Measurements from ENCODE around the gene SETD5.
"Not testable (repeated sequence)": the region's sequence is repeated elsewhere in the genome, so short reads cannot be mapped to it uniquely, and the experiment has no call there.

Gene SETD5

DNA sequence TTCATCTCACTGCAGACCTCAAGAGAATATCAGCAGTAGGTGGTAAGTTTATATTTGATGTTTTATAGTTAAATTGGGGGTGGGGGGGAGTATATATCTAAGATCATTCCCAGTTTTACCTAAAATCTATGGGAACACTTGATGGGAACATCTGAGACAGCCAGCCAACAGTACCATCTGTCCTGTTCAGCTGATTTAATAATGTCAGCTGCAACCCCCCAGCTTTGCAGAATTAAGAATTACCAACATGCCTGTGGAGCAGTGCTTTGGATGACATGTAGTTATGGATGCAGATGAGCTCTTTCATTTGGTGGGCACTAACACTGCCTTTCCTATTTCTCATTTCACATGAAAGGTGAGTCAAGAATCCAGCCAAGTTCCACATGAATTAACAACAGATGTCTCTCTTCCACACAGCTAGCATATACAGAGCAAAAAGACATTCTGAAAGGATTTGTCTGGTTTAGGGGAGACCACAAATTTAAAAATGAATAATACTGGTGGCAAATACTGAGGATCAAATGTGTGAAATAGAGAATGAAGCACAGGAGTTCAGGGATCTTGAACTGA lies 76.2 kb downstream of the SETD5 start:
- DNase-seq: no peak

DNA sequence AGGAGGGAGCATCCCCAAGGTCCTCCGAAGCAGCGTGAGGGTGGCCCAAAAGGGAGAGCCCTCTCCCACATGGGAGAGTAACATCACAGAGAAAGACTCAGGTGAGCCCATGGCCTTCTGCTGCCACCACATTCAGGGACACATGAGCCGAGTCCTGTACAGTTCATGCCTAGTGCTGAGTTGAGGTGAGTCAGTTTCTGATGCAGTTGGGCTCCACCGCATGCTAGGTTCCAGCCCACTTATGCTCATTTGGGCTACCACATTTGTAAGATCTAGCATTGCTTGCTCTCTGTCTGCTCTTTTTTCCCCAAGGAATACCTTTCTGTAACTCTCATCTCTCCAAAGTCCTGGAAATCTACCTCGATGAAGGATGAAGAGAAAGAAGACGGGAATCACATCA lies 77.1 kb downstream of the SETD5 start:
- DNase-seq: no peak

GRCh38 chr3:9476935-9477334 lies 79.5 kb downstream of the SETD5 start:
- DNase-seq: no peak

DNA sequence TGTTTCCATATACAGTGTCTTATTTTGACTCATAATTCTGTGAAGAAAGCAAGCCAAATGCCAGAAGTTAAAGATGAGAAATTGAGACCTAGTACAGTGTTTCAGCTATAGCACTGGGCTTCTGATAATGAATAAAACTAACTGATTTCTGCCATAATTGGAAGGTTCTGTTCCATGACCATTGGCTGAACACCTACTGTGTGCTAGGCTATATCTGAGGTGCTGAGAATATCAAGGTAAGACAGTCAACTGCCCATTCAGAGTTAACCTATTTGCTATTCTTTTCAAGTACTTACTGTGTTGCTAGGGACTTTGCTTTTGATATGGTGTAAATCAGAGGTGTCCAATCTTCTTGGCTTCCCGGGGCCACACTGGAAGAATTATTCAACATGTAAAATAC lies 82.8 kb downstream of the SETD5 start:
- no peak for DNase-seq

GRCh38 chr3:9485248-9485647 lies 87.8 kb downstream of the SETD5 start:
- peak; percentile 11 for DNase-seq

DNA sequence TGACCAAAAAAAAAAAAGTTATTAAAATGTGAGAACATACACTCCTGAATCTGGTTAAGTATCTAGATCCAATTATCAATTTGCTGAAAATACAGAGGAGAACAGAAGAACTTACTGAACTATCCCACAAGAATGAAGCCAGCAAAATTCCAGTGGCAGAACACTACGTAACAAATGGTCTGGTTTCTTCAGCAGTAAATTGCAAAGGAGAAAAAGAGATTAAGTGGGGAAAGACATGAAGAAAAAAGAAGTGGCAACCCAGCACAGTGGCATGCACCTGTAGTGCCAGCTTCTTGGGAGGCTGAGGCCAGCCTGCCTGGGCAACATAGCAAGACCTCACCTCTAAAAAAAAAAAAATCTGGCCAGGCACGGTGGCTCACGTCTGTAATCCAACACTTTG lies 94.1 kb downstream of the SETD5 start:
- DNase-seq: no peak

GRCh38 chr3:9494036-9494435 lies 96.6 kb downstream of the SETD5 start:
- not testable (repeated sequence) for DNase-seq

DNA sequence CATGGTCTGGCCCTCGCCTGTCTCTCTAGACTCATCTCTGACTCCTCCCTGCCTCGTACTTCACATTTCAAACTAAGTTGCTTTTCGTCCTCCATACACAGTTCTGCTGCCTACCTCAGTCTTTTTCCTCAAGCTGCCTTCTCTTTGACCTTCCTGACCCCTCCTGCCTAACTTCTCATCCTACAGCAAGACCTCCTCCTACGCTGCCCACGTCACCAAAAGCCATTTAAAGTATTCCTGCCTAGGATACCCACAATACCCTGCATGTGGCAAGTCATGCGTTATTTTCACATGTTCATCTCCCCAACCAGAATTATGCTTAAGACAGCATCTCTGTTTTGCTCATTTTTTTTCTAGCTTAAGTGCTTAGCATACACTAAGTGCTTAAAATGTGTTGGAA lies 99.5 kb downstream of the SETD5 start:
- no peak for DNase-seq

GRCh38 chr3:9497821-9498565 lies 100.6 kb downstream of the SETD5 start:
- no peak for DNase-seq

DNA sequence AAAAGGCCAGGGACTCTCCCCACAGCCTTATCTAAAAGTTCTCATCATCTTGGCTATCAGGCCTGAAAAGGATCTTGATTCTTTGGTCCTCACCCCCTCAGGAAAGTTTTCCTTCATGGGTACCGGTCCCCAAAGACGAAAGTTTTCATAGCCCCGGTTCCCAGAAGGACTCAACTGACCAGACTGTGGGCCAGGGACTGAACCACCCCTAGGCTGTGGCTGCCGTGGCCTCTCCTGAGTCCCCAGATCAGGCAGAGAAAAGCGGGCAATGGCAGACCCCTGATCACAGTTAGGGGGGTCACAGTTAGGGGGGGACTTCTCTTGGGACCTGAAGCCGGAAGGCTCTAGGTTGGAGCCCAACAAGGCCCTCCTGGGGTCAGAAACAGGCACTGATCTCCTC lies 101.4 kb downstream of the SETD5 start:
- no peak for DNase-seq

- peak; percentile 33 for DNase-seq
Measured at GRCh38 chr3:9499455-9500107, 102.2 kb downstream of the SETD5 start.

DNA sequence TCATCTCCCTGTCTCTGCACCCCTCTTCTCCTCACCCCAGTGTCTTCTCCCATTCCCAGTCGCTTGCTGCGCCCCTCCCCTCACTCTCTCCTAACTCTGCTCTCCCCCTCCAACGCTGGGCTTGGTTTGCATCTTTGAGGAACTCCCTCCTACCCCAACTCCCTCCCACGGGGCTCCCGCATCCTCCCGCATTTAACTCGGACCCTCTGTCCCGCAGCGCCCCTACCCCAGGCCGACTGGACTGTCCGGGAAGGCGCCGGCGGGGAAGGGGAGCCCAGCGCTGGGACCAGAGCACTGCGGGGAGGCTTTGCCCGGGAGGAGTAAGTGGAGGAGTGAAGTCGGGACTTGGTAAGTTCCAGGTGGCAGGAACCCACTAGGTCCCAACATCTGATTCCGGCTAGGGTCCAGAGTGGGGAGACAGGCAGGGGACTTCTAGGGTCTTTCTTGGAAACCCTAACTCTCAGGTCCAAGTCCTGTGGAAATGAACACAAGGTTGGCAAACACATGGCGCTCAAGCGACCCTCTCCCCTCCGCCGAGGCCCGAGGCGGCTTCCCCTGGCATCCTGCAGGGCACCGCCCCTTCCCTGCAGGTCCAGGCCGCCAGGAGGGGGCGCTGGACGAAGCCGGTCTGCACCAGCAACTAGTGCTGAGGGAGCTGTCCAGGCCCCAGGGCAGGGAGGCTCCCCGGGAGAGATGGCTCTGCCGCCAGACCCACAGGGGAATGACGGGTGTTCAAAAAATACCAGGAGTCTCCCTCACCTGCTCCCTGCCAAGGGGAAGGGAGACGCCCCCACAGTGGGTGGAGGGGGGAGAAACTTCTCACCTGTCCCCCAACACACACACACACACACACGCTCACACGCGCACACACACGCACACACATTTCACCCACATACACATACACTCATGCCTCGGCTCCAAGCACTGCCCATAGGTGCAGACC lies 103.0 kb downstream of the SETD5 start:
- peak; percentile 71 for DNase-seq

- no peak for DNase-seq
Measured at GRCh38 chr3:9501226-9501625, 103.8 kb downstream of the SETD5 start.

GRCh38 chr3:9503283-9503682 lies 105.9 kb downstream of the SETD5 start:
- DNase-seq: peak; percentile 69

GRCh38 chr3:9507586-9508578 lies 110.5 kb downstream of the SETD5 start:
- DNase-seq: no peak

- peak; percentile 2 for DNase-seq
Measured at GRCh38 chr3:9508781-9509180, 111.4 kb downstream of the SETD5 start.

GRCh38 chr3:9512456-9513045 lies 115.1 kb downstream of the SETD5 start:
- no peak for DNase-seq

- DNase-seq: no peak
Measured at GRCh38 chr3:9514306-9514705, 116.9 kb downstream of the SETD5 start.

- no peak for DNase-seq
Measured at GRCh38 chr3:9514956-9515355, 117.5 kb downstream of the SETD5 start.

GRCh38 chr3:9525078-9525477 lies 127.7 kb downstream of the SETD5 start:
- DNase-seq: no peak
